Sigmoid colon (tissue), 4 donors: Measurements from ENCODE around the gene NKD2.

Source experiments
- CTCF ChIP-seq, 4 experiments: fragments of 450-650 bp in 3 of 4; fragments of 200-600 bp in 1 of 4; IDR thresholded peaks; one replicate each; pipeline ENCODE4 v1.5.1; 2016 to 2019; ENCODE audit warnings: antibody characterized with exemption in 4 of 4, mild to moderate bottlenecking in 3 of 4, moderate library complexity in 2 of 4
- POLR2AphosphoS5 ChIP-seq, 4 donors: sonication (generic); formaldehyde crosslinking; IDR thresholded peaks; one replicate each; pipeline ENCODE4 v1.6.1; 2017; ENCODE audit warnings: antibody characterized with exemption in 4 of 4

- TF ChIP-seq POLR2AphosphoS5 (IDR thresholded peaks at IDR 0.05) (no peak), CTCF (IDR thresholded peaks at IDR 0.05) (no peak)
Measured at GRCh38 chr5:1013948-1014301, 5.3 kb downstream of the NKD2 start.
